Stimulated activated CD8-positive, alpha-beta memory T cell treated with anti-CD3 and anti-CD28 coated beads, Interleukin-15, amount 100 ng/mL, for 1 hour (primary cell): Measurements from ENCODE around the gene ARID1B.

Experiments
- DNase-seq: peaks from one replicate; pipeline ENCODE4 v3.0.0-alpha.2; 2020; ENCODE audit warnings: low read depth

ARID1B gene

DNA sequence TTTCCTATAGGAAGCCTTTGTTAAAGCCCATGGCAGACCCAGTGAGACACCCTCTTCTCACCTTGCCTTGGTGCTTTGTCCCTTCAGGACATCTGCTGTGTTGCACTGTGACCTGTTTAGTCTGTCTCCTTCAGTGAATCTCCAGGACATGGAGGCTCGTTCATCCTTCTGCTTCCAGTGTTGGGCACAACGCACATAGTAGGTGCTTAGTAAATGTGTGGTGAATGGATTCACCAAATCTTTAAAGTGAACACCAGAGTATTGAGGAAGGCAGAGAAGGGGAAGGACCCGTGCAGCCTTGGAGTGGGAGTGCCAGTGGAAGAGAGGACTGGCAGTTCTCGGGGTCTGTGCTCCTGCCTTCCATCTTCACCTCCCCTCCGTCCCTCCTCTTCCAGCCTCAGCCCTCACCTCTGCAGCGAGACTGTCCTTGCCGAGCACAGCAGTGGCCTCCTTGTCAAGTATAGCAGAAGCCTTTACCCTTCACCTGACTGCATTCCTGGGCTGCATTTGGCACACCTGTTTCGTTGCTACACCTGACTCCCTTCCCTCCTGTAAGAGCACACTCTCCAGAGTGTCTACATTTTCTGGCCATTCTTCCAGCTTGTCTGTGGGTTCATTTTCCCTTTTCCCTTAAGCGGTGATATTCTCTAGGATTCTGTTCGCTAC, 49.2 kb downstream of the ARID1B start:
- no peak for DNase-seq

DNA sequence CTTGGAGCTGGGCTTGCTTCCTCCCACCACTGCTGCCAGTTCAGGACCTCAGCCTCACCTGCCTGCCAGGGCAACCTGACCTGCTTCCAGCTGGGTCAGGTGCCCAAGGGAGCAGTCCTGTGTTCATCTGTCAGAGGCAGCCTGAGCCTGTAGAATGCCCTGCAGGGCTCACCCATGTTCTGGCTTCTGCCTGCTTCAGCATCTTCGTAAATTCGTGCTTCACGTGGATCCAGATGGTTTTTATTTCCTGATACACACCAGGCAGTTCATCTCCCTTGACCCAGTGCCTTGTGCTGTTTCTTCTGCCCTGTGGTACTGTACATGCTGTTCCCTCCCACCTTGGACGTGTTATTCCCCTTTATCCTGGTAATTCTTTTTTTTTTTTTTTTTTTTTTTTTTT, 50.2 kb downstream of the ARID1B start:
- no peak for DNase-seq

DNA sequence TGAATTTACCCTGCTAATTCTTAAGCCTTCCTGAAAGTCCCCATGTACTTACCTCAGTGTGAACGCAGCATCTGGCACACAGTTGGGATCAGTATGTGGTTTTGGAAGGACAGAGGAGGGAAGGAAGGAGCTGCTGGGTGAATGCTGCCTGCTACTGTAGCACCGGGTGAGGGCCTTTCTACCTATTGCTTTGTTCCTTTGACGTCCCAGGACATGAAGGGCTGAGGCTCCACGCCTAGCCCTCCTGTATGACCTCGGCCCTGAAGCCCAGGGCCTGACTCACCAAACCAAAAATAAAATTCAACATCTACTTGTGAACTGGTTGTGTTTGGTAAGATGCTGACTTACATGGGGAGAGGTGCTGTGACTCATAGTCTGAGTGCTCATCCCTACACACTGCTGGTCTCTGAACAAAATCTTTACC, 51.1 kb downstream of the ARID1B start:
- DNase-seq, result no peak

DNA sequence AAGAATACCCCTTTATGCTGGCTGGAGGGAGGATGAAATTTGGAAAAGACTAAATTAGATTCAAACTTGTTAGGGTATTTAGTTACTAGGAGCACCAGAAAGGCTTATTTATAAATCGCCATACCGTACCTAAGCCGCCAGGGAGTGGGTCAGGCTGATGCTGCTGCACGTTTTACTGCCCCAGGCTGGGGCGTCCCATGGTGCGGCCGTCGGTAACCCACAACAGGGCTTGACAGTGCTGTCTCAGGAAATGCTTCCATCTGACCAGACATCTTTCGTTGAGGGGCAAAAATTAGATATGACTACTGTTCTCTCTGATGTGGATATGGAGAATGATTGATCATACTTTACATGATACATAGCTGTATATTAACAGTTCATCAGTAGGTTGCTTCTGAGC, 52.9 kb downstream of the ARID1B start:
- no peak for DNase-seq

DNA sequence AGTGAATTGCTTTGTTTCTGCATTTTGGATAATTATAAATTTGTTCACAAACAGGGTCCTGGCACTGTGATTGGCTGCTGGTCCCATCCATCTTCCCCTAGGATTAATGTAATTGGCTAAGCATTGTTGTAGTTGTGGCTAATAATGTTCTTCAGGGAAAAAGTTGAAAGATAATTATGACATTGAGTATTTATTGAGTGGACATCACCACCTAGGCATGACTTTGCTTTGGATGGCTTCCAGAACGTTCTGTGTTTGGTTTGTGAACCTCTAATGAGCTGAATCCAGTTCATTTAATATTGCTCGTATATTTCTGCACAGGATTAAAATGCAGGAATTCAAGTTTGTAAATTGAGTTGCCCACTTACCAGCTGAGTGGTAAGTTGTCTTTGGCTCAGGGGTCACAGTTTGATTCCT, 55.1 kb downstream of the ARID1B start:
- DNase-seq, result no peak

DNA sequence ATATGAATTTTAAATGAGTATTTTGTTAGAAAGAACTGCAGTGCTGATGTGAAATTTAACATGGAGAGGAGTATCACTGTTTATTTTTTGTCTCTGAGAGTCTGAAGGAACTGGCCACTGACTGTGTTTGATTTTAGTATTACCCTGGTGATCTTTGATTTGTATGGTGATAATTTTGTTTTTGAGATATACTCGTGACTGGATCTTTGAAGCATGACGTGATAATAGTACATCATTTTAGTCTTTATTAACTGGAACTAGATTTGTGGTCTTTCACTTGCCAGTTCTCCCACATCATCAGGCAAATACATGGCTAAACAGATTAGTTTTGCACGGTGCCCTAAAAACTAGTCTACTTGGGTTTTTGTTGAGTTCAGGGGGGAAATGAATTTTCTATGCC, 55.5 kb downstream of the ARID1B start:
- DNase-seq, result no peak

DNA sequence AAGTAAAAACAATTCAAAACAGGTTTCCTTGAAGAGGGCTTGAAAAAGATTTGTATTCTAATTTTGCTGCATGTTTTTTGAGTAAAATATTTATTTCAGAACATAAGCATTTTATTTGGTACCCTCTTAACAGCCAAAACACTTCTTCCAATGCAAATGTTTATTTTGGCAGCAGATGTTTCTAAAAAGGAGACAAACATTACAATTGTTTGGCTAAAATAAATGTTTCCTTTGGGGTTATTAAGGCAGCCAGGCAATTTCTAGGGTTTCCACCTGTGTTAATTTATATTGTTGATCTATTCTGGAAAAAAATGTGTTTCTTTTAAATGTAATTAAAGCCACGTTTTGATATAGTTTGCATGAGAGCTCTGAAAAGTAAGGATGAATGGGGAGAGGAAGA, 56.6 kb downstream of the ARID1B start:
- DNase-seq, result no peak

DNA sequence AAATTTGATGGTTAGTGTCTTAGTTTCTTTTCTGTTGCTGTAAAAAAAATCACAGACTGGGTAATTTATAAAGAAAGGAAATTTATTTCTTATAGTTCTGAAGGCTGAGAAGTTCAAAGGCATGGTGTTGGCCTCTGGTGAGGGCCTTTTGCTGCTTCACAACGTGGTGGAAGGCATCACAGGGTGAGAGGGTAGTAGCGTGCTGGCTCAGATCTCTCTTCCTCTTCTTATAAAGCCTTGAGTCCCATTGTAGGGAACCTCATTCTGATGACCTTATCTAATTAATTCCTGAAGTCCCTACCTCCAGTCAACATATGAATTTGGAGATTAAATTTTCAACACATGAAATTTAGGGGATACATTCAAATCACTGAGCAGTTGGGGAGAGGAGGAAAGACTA, 62.0 kb downstream of the ARID1B start:
- DNase-seq, result no peak

DNA sequence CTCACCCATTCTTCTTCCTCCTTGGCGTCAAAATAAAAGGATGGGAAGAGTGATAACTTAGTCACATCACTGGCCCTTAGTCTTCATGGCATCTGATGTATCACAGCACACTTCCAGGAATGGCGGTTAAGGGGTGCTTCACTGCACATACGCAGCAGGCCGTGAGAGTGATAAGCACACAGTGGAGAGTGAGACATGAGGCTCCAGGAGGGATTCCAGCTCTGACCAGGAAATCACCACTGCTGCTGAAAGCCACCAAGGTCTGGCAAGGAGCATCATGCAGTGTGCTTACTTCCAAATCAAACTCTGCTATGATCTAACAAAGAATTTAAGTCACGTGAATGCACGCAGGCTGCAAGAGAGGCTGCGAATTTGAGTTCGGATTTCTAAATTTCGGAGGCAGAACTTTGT, 62.4 kb downstream of the ARID1B start:
- DNase-seq, result no peak

DNA sequence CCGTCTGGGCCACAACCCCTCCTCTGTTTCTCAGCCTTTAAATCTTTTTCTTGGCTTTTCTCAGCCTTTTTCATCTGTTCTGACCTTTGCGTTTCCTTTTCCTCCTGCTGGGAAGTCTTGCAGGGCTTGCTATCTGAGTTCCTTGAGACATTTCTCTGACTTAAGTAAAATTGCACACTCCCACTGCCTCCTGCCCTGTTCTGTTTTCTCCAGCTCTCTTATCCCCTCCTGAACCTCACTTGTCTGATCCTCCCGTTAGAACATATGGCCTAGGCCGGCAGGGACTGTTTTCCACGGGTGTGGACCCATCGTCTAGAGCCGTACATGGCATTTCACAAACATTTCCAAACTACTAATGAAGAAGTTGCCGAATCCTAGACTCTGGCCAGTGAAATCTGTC, 63.0 kb downstream of the ARID1B start:
- no peak for DNase-seq

DNA sequence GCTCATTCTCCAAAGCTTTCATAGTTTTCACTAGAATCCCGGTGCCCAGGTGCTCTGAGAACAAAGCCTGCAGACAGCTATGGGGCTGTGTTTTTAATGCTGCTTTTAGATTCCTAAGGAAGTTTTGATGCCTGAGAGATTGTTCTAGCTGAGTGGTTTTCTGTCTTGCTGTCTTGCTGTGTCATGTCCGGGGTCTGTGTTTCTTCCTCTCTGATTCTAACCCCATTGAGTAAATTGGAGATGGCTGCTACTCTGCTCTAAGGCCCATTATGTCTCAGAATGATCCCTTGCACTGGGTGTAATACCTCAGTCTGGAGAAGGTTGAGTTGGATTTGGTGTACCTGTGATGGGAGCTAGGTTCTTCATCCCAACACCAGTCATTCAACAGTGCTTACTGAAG, 63.4 kb downstream of the ARID1B start:
- no peak for DNase-seq

DNA sequence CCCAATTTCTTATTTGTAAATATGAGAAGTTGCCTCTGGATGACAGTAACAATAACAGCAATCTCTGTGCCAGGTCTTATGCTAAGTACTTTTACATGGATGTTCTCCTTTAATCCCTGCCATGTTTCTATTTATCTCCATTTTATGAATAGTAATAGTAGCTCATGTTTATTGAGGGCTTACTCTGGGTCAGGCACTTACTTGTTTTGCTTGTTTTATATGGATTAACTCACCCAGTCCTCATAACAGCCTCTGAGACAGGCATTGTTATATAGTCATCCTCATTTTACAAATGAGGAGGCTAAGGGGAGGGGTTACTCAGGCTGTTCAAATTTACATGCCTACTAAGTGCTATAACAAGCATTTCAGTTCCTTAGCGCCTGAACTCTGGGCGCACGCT, 64.3 kb downstream of the ARID1B start:
- DNase-seq, result no peak

DNA sequence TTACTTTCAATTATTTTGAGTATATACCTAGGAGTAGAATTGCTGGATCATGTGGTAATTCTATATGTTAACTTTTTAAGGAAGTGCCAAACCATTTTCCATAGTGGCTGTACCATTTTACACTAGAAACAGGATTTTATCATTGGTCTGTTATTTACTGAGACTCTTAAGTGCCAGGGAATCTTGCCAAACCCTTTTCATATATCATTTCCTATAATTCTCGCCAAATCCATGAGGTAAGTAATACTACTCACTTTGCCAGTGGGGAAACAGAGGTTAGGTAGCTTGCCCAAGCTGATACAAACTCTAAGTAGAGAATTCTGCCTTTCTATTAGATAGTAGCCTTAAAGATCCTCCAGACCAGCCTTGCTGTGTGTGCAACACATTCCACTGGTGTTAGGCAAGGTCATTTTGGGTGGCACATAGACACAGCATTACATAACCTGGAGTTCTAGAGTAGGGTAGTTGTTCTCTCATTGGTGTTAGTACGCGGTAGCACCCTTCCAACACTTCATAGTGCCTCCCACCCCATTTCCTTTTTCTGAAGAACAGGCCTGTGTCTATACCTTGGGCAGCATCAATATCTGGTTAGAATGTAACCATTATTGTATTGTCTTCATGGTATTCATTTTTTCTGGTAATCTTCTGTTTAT, 65.5 kb downstream of the ARID1B start:
- no peak for DNase-seq

DNA sequence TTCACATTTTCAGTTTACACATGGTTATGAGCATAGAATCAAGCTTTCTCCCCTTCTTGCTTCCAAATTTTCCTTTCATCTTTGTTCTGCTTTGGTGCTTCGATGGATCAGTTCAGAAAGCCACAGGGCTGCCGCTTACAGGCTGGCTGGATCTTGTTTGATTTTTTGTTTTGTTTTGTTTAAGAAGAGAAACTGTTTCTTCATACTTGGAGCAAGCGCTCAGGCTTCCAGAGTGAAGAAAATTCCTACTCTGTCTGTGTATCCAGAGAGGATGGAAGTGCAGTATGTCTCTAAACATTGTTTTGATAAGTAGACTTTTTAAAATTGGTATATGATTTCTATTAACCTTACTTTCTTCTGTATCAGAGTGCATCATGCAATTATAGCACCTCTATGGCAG, 66.9 kb downstream of the ARID1B start:
- DNase-seq, result no peak

DNA sequence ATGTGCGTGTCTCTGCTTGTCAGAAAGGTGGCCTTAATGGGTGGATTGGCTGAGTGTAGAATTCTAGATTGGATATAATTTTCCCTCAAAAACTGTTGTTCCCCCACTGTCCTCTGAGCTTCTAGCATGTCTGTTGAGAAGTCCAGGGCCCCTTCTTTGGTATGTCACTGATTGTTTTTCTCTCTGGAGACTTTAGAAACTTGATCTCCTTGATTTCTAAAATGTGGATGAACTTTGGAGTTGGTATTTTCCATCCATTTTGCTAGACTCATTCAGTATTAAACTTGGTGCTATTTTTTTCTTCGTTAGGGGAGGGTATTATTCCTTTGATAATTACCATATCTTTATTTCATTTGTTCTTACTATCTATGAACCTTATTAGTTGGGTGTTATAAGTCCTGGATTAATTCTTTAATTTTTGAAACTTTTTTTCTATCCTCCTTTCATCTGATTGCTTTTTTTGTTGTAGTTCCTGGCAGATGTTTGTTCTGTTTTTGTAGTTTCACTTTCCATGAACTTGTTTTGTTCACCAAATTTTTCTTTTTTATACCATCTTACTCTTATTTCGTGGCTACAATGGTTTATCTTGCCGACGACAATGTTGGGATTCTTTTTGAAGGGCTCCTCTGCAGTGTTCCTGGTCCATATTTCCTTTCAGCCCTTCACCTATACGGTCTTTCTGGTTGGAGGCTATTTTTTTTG, 68.4 kb downstream of the ARID1B start:
- no peak for DNase-seq

DNA sequence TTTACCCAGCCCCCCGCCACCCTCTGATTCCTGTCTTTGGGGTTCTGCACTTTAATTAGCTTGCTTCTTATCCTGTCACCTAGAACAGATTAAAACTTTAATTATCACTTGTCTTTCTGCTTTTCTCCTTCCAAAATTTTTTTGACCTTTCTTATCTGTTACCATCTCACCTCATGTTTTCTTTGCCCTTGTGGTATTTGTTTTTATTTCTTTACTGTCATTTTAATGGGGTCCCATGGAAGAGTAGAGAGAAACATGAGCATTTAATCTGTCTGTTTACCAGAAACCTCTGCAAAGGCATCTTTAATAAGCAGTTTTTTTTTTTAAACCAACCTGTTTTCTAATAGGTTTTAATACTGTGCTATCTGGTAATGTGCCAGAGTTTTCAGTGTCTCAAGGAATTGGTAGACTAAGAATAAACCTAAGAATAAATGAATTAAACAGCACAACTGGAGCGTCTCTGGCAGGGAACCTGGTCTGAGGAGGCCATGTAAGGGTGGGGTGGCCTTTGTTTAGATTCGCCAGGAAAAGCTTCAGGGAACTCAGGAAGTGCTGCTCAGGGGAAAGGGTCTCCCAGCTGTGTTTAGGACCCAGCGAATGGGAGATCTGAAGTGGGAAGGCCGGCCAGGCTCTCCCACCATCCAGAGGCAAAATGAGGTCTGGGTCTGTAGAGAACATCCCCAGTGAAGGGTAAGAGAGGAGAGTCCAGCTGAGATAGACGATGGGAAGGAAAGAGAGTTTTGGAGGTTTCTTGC, 69.8 kb downstream of the ARID1B start:
- no peak for DNase-seq

DNA sequence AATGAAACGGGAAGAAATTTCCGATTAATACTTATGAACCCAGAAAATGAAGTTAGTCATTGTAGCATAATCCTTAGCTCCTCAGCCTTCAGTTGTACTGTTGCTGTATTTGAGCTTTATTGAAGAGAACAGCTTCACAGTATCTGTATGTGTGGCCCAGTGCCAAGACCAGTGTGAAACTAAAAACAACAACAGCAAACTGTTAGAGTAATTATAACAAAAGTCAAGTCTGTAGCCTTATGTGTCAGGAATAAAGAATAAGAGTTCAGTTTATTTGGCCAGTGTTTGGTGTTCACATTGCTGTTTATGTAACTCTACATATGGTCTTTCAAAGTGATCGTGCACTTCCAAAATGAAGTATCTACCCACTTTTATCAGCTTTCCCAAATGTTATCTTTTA, 70.9 kb downstream of the ARID1B start:
- no peak for DNase-seq

DNA sequence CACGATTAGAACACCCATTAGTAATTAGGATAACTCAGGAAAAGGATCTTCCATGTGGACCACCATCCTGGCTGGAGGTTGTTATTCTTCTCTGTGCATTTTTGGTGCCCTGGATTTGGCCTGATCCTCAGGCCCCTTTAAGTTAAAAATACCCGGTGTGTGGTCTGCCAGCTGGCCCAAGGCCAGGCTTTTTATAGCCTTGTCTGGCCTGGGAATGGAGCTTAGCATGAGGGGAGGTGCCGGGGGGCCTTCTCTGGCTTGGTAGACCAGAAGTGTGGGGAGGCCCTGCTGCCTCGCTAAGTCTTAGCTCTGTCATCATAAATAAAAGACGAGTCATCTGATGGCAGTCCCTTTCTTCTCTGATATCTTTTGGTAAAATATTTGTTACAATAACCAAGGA, 71.4 kb downstream of the ARID1B start:
- no peak for DNase-seq

DNA sequence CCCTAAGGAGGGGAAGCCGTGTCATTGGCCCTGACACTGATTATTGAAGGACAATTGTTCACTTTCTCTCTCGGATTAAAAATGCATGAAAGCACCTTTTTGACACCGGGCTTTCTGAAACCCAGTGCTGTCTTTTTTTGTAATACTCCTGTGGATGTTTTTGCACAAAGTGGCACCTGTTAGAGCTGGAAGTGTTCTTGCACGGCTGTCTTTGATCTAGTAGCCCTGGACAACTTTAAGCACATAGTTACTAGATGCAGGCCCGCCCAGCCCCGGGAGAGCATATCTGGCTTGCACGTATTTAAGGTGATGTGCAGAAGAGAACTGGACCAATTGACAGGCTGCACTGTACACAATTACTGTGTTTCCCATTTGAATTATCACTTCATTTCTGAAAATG, 72.6 kb downstream of the ARID1B start:
- DNase-seq, result no peak

DNA sequence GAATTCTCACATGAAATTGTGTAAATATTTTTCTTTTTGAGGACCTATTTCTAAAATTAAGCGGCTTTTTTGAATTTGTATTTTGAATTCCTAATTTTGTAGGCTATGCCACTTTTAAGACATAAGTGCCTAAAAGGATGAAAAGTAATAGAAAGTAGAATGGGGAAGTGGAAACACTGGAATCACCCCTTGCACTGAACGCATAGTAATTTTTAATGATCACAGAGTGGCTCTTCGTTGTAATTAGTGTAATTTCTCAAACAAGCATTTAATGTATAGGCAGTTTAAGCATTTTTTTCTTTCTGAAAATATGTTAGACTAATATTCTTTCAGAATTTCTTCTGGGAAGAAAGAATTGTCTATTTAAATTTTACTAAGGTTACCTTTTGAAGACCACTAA, 73.2 kb downstream of the ARID1B start:
- DNase-seq, result no peak

DNA sequence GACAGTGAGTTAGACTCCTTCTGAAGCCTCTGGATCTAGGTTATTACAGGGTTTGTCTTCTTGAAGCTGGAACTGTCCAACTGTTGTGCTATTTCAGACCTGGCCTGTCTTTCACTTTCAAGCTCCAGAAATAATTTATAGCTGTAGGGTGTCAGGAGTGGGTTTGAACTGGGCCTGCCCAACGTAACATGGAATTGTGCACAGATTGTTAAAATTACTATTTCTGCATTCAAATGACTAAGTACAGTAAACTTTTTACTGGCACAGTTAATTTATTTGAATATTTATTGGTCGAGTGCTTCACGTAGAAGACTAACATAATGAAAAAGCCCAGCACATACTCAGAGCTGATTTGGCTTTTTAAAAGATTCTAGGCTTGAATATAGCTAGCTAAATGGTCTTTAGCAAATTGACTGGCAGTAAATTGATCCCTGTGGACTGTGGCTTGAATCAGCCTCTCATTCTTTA, 74.3 kb downstream of the ARID1B start:
- no peak for DNase-seq

DNA sequence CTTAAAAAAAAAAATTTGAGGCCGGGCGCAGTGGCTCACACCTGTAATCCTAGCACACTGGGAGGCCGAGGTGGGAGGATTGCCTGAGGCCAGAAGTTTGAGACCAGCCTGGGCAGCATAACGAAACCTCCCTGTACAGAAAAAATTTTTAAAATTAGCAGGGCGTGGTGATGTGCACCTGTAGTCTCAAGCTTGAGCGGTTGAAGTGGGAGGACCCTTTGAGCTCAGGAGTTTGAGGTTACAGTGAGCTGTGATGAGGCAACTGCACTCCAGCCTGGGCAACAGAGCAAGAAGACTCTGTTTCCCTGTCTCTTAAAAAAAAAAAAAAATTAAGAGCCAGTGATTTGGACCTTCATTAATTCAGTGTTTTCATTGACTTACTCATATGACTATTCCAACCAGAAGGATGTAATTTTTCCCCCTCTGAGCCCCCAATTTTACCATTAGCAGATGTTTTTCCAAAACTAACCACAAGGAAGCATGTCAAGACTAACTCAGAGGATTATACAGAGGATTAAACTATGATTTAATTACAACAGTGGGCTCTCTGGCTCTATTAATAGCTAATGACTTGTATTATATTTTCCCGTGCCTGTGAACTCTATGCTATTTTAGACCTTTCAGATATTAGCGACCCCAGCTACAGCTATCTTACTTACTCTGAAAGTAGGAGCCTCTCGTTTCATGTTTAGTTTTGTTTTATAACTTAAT, 75.1 kb downstream of the ARID1B start:
- no peak for DNase-seq
